OCI-LY3 (cell line): ENCODE data around the gene GPATCH3.

Experiments
- H2AFZ ChIP-seq: fragments of 200-600, 300-600 bp; shearing (Covaris generic); 2 replicates; pipeline ENCODE4 v1.6.0; 2014; ENCODE audit warnings: antibody characterized with exemption, low read depth, low read length
- H3K27ac ChIP-seq: fragments of 200-600, 300-600 bp; sonication (generic); 2 replicates; pipeline ENCODE4 v1.5.1; 2014; ENCODE audit warnings: mild to moderate bottlenecking, low read length, moderate library complexity, mixed read lengths
- H3K27me3 ChIP-seq: fragments of 200-600, 300-600 bp; sonication (generic); 2 replicates; pipeline ENCODE4 v1.6.1; 2014; ENCODE audit warnings: low read depth, low read length, mixed read lengths
- H3K36me3 ChIP-seq: fragments of 200-600, 300-600 bp; sonication (generic); replicated peaks from 2 replicates; pipeline ENCODE3; 2014; ENCODE audit warnings: low read depth, low read length, mixed read lengths
- H3K4me1 ChIP-seq: fragments of 300-600, 200-600 bp; sonication (generic); 2 replicates; pipeline ENCODE4 v1.6.1; 2014; ENCODE audit warnings: low read length, mixed read lengths
- H3K4me2 ChIP-seq: fragments of 200-600, 300-600 bp; sonication (generic); 2 replicates; pipeline ENCODE4 v1.6.1; 2014; ENCODE audit warnings: low read length, mixed read lengths
- H3K4me3 ChIP-seq: fragments of 300-600, 200-600 bp; sonication (generic); 2 replicates; pipeline ENCODE4 v1.5.1; 2014; ENCODE audit warnings: antibody characterized with exemption, mild to moderate bottlenecking, low read length, moderate library complexity
- H3K79me2 ChIP-seq: fragments of 300-600, 200-600 bp; shearing (Covaris generic); 2 replicates; pipeline ENCODE4 v1.6.1; 2014; ENCODE audit warnings: mild to moderate bottlenecking, low read length, mixed read lengths
- H3K9ac ChIP-seq: fragments of 300-600, 200-600 bp; shearing (Covaris generic); 2 replicates; pipeline ENCODE4 v1.6.0; 2014; ENCODE audit warnings: mild to moderate bottlenecking, low read length, moderate library complexity
- H3K9me3 ChIP-seq: fragments of 200-600, 300-600 bp; shearing (Covaris generic); 2 replicates; pipeline ENCODE4 v1.6.1; 2014; ENCODE audit warnings: low read length, mixed read lengths; ENCODE audit not compliant: insufficient read depth
- H4K20me1 ChIP-seq: fragments of 200-600, 300-600 bp; sonication (generic); 2 replicates; pipeline ENCODE4 v1.6.1; 2016; ENCODE audit warnings: low read length, mixed read lengths; ENCODE audit not compliant: insufficient read depth
- EZH2phosphoT487 ChIP-seq: fragments of 200-600 bp; shearing (Covaris generic); IDR thresholded peaks from 2 replicates; pipeline ENCODE4 v1.6.1; 2018; ENCODE audit warnings: antibody characterized with exemption, mixed run types, low read depth
- TF ChIP-seq, protein P1 (sequence below): fragments of 200-600, 300-600 bp; sonication (generic); IDR thresholded peaks from 2 replicates; pipeline ENCODE4 v1.5.1; 2014; ENCODE audit warnings: antibody characterized with exemption, low read length, low read depth

The GPATCH3 gene

DNA sequence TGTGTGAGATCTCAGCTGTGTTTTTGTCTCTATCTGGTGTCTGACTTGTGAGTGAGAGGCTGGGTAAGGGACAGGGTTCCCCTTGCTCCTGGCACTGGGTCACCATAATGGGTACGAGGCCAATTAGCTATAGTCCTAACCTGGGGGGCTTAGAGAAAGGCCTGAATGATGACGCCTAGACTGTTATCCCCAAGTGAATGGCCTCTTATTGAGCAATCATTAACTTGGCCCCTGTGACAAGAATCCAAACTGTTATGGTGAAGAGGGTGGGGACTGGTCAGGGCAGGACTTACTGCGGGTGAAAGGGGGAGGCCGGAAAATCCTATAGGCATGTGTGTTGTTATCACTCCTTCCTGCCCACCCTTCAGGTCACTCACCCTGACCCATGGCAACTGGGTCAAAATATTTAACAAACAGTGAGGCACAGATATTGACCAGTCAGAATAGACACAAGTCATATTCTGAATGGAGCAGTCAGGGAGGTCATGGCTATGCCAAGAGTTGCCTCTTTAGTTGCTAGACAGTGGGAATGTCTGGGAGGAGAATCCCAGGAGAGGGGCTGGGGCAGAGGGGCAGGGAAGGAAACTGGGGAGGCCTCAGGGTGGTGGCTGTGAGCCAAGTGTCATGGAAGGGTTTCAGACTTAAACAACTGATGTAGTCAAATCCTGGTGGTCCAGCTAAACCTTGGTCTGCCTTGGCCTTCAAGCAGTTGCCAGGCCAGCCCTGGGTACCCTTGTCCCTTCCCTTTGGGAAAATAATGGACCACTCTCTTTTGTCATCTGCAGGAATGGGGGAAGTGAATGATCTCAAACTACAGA, 10.3 kb upstream of the GPATCH3 start:
- Histone ChIP-seq H3K36me3 (no peaks in the 10 kb centered on the region), H3K27me3 (no peaks in the 10 kb centered on the region), H3K4me1 (no peaks in the 10 kb centered on the region), H3K9ac (no peak overlapping the region), H3K27ac (no peak overlapping the region), H3K79me2 (no peaks in the 10 kb centered on the region), H3K4me2 (no peak overlapping the region), H3K9me3 (no peaks in the 10 kb centered on the region), H2AFZ (no peak overlapping the region), H3K4me3 (no peak overlapping the region), H4K20me1 (no peaks in the 10 kb centered on the region)
- TF ChIP-seq, protein P1, sequence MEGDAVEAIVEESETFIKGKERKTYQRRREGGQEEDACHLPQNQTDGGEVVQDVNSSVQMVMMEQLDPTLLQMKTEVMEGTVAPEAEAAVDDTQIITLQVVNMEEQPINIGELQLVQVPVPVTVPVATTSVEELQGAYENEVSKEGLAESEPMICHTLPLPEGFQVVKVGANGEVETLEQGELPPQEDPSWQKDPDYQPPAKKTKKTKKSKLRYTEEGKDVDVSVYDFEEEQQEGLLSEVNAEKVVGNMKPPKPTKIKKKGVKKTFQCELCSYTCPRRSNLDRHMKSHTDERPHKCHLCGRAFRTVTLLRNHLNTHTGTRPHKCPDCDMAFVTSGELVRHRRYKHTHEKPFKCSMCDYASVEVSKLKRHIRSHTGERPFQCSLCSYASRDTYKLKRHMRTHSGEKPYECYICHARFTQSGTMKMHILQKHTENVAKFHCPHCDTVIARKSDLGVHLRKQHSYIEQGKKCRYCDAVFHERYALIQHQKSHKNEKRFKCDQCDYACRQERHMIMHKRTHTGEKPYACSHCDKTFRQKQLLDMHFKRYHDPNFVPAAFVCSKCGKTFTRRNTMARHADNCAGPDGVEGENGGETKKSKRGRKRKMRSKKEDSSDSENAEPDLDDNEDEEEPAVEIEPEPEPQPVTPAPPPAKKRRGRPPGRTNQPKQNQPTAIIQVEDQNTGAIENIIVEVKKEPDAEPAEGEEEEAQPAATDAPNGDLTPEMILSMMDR, result no peak
- no peak for TF ChIP-seq EZH2phosphoT487

DNA sequence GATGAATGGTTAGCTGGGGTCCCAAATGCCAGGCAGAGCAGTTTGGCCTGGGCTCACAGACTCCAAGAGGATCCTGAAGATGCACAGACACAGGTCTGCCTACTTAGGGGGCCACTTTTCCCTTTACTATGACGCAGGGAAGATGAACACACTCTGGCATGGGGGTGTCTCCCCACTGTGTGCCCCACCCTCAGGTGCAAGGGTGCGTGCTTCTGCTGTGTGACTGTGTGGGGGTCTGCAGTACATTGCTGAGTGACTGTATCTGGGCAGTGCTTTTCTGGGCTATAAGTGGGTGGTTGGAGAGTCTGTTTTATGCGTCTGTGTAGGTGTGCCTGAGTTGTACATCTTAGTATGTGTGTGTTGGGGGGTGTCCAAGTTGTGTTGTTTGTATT, 9.7 kb upstream of the GPATCH3 start:
- Histone ChIP-seq H3K79me2 (no peaks in the 10 kb centered on the region), H3K4me2 (no peak overlapping the region), H4K20me1 (no peaks in the 10 kb centered on the region), H3K4me1 (no peaks in the 10 kb centered on the region), H3K9ac (no peak overlapping the region), H3K36me3 (no peaks in the 10 kb centered on the region), H3K9me3 (no peaks in the 10 kb centered on the region), H3K27ac (no peak overlapping the region), H3K4me3 (no peak overlapping the region), H2AFZ (no peak overlapping the region), H3K27me3 (no peaks in the 10 kb centered on the region)
- TF ChIP-seq, protein P1, result no peak
- TF ChIP-seq EZH2phosphoT487, result no peak

DNA sequence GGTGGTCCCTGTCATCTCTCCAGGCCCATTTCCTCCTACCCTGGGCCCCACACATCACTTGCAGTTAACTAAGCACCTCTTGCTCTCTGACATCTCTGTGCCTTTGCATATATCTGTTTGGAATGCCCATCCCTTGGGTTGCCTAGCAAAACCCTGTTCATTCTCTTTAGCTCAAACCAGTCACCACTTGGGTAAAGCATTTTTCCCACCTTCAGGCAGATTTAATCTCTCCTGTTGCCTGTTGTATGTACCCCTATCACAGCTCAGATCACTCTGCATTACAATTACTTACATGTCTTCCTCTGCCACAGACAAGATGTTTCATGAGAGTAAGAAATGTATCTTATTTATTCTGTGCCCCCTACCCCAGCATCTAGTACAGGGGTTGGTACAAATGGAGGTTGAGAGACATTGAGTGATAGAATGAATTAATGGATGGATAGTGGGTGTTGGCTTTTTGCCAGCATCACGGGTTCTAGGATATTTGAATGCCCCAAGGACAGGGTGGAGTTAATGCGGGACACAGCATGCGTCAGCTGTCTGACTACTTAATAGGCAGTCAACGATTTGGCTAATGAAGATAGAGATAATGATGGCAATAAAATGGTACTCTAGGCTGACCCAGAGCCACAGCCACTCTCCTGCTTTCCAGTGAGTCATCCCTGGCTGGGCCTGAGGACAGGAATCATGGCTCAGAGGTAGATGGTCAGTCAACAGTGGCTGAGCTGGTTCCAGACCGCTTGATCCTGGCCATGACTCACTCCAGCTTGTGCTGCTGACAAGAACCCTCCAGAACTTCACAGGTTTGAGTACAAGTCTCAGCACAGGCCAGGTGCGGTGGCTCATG, 7.0 kb upstream of the GPATCH3 start:
- no peak overlapping the region for H2AFZ ChIP-seq
- no peak overlapping the region for H3K9ac ChIP-seq
- no peaks in the 10 kb centered on the region for H3K27me3 ChIP-seq
- no peak overlapping the region for H3K4me2 ChIP-seq
- no peaks in the 10 kb centered on the region for H3K79me2 ChIP-seq
- no peaks in the 10 kb centered on the region for H3K4me1 ChIP-seq
- H3K9me3 ChIP-seq, result no peaks in the 10 kb centered on the region
- no peak for TF ChIP-seq EZH2phosphoT487
- TF ChIP-seq, protein P1, result no peak
- H3K27ac ChIP-seq, result no peak overlapping the region
- no peak overlapping the region for H3K4me3 ChIP-seq
- H3K36me3 ChIP-seq, result no peaks in the 10 kb centered on the region
- no peaks in the 10 kb centered on the region for H4K20me1 ChIP-seq
